GM20431 (cell line): ENCODE results near the gene SLC25A21.

Experiments
- in situ Hi-C: fragments of 300-500 bp; cut with MseI, MboI; formaldehyde crosslinking; loops from one replicate; pipeline ENCODE4 v1.15.0; 2020; ENCODE audit warnings: low sequenced_read_pairs; ENCODE audit not compliant: unreplicated experiment

The SLC25A21 gene

DNA sequence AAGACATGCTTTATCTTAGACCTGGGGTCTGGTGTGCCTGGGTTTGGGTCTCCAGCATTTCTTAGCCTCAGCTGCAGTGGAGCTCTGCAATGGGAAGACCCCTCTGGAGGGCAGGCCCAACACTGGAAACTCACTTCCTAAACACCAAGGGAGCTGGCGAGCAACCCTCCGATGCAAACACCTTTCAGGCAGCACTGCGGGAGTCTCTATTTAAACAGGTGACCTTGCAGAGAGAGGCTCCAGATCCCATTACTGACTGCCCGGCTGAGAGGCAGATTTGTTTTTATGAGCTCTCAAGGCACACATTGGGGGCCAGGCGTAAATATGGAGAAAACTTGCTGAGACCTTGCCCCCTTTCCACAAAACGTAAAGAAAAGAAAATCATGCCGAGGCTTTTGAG lies 315.3 kb downstream of the SLC25A21 start:
- in situ Hi-C loops, result no loop called here

DNA sequence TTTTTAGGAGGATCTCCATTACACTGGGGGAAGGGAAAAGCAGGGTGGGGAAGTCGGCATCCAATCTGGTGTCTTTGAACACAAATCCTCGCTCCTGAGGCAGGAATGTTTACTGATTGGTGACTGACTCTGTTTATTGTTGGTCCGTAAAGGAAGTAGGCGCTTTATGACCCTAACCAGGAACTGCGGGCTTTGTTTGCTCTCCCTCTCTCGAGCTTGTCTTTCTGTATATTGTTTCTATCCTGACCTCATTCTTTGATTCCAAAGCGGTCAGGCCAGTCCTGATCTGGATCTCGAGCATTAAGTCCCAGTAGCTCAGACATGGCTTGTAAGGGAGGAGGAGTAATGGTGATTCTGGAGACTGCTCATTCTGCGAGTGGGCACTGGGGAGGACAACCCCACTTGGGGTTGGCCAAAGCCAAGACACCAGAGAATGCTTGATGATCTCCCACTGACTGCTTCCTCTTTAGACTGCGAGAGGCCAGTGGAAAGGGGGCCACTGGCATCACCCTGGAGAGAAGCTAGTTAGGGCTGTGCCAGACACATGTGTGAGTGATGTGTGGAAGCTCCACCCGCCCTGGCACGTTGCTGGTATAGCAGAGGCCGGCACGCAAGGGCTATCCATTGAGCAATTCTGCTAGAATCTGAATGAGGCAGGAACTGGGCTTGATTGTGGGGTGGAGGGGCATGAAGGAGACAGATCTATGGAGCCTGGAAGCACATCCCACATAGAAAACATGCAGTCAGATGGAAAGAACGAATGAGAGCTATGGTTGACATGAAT lies 316.1 kb downstream of the SLC25A21 start:
- in situ Hi-C loops, result no loop called here

DNA sequence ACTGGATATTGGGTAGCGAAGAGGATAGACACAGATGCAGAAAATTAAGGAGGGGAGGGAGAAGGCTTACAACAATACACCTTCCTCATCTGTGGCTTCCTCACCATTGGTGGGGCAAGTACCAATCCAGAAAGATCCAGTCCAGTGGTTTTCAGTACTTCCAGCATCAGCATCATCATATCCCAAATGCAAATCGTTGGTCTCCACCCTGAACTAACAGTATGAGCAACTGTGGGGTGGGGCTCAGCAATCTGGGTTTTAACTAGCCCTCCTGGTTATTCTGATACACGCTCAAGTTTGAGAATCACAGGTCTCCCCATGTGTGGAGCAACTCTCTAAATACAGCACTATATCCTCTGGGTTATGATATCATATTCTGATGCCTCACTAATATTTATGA lies 317.0 kb downstream of the SLC25A21 start:
- in situ Hi-C loops, result no loop called here

DNA sequence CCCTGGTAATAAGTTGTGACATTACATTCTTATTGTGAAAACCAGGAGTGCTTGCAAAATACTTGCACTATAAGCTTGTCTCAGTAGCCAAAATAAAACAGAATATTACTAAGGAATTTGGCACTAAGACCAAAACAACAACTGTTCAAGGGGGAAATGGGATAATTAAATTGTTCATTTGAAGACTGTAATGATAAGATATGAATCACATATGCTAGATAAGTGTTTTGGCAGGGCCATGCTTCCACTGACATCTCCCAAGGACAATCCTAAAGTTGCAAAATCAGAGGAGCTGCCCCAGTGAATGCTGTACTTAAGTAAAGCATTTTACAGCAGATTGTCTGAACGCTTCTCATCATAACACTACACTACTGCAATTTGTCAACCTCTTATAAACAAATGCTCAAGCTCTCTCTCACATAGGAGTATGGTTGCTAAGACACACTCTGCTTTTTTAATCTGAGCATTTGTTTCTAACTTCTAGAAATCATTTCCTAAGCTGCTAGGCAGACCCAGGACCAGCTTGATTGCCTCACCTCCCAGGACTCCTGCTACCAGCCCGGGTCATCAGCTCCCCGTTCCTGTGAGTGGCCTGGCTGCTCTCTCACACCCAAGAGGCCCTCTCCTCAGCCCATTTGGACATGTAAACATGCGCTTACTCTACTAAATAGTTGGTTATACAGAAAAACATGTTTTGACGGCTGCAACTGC lies 319.3 kb downstream of the SLC25A21 start:
- in situ Hi-C loops, result no loop called here

DNA sequence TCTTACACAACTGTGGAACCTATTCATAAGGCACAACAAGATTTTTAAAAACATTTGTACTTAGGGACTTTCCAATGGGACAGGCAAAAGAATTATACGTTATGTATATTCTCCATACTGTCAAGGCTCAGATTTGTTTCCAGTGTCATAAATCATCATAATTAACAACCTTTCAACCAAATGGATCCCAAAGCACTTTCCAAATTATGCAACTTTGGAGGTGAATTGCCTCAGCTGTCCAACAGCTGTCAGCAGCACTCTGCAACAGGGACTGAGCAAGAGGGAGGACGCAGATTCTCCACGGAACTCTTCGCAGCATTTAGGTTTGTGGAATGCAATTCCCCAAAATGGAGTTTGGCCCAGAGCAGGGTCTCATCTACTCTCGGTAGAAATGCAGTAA lies 324.2 kb downstream of the SLC25A21 start:
- in situ Hi-C loops, result no loop called here

DNA sequence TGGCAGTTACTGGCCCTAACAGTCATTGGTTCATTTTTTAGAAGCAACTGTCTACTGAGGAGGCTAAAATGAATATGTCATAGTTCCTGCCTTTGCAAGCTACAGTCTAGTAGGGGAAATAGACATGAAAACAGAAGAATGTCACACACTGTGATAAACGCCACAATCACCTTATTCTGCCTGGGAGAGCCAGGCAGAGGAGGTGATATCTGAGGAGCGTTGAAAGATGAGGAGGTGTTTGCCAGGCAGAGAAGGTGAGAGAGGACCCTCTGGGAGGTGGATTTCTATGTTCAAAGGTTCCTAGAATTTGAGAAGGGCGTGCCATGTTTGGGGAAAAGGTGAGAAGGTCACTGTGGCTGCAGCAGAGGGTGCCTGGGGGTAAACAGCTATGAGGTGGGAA lies 325.0 kb downstream of the SLC25A21 start:
- in situ Hi-C loops, result no loop called here

DNA sequence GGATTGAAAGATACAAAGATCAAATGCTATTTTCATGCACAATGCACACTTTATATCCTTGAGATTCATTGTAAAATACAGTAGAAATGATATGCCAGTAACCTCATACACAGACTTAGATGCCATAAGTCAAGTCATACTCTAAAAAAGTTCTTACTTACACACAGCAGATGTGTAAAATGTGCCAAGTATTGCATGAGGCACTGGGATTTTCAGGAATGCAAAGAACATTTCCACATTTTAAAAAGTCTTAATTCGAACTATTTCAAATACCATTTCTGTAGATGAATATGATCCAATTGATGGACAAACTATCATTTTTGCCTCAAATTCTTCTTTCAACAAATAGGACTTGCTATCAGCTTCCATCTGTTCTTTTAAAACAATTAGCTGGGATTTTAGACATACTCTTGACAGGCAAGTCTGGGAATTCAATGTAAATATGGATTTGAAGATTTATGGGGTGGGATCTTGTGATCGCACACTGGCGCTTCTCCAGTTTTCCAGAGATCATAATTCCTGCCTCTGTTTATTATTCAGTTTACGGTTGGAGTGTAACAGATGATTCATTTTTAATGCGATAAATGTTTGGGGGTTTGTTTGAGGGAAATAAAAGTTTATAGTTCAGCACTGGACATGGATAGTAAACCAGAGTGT lies 326.9 kb downstream of the SLC25A21 start:
- in situ Hi-C loops, result no loop called here

DNA sequence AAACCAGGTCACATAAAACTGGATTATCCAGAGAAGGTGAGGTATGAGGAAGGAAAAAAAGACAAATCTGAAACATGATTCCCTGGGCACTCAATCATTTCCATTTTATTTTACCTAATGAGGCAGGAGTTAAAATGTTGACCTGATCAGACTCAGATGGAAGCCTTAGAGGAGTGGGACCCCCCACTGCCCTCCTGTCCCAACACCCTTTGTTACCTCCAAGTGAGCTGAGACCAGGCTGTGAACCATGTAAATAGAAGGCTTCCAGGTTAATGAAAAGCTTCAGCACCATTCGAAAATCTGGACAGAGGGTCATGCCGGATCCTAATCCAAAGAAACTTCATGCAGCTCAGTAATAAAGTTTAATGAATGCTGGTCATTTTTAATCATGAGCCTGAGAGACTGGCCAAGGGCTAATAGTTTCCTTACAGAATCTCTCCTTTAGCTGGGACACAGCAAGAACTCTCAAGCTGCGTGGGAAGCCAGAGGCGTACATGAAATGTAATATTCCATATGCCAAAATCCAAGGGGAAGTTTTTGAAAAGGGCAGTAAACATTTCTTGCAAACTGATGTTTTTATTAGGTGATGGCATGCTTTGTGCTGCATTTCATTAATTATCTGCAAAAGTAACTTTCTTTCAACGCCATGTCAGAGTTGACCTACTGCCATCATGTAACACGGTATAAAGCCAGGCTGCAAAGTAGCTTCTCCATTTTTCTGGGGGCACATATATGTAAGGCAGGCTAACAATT lies 327.8 kb downstream of the SLC25A21 start:
- in situ Hi-C loops, result no loop called here

DNA sequence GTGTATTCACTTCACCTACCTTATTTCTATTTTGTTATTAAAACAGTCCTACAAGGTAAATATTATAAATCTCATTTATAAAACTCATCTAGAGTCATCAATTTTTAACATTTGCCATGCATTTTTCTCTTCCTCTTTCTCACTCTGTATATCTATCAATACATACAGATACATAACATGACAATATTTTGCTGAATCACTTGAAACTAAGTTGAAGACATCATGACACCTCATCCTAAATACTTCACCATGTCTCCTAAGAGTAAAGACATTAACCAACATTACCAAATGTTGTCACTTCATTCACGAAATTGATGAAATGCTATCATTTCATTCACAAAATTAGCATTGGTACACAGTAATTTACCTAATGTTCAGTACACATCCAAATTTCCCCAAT lies 329.0 kb downstream of the SLC25A21 start:
- in situ Hi-C loops, result no loop called here

DNA sequence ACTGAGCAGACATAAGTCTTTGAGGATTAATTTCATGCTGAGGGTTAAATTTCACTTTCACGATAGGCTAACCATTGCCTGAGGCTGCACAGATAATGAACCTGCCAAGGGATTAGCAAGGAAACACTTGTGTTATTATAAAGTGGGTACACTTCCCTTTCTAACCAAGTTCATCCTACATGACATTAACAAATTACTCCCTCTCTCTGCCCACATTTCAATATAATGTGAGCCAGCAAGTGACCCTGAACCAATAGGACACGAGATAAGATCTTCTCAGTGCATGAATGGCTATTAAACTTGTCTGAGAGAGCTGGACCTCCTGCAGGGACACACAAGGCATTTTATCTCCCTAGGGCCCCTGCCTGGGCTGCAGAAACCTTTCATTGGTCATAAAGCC lies 337.3 kb downstream of the SLC25A21 start:
- in situ Hi-C loops, result no loop called here

DNA sequence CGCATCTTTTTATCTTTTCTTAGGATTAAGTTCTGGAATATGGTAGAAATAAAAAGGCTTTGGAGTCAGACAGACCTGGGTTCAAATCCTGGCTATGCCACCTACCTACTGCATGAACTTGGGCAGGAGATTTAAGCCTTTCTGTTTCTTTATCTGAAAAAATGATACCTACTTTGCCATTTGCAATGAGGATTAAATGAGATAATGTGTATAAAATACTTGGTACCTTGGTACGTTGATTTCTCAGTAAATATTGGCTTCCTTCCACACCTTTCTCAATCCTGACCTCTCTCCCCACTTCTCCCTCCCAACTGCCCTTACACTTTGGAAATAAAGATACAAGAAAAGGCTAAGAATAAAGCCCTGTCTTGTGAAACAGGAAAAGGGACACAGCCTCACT lies 338.1 kb downstream of the SLC25A21 start:
- in situ Hi-C loops, result no loop called here

DNA sequence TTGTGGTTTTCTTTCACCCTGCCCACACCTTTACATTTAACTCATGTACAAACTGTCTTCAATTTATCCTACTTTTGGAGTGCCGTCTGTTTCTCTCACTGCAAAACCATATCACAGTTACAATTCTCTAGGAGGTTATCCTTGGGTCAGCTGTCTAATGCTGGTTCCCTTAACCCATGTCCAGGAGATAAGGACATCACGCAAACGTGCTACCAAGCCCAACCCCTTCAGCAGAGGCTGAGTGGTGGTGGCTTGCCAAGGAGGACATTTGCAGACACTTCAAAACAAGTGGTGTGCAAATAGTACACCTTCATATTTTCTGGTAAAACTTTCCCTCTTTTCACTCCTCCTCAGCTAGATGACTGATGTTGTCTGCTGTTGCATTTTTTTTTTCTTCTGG lies 342.9 kb downstream of the SLC25A21 start:
- in situ Hi-C loops, result no loop called here

DNA sequence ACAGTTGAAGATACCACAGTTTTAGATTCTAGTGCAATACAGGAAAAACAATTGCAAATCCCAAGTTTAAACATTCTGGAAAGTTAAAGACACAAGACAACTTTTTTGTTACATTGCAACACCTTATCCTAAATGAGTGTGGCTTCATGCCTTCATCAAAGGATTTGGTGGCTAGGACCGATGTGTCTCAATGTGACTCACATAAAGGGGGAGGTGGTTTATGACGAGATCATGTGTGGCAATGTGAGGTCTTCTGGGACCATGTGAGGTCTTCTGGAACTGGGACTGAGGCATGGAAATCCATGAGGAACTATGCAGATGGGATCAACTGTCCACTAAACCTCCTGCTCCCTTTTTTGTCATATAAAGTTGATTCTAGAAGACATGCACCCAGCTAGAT lies 344.5 kb downstream of the SLC25A21 start:
- in situ Hi-C loops, result no loop called here

DNA sequence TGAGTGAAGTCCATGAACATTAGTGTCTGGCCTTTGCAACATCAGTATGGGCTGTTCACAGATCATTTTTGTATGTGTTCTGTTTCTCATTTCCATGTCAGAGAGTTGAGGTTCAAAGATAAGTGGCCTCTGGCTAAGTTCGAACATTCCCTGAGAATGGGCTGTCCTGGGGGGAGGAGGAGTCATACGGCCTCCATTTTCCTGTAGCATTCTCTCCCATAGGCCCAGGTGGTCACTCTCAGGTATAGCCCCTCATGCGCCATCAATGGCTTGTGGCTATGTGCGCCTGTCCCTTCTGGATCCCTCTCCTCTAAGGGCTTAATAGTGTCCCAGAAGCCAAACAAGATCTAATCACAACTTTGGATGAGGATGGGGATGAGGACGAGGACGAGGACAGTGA lies 345.8 kb downstream of the SLC25A21 start:
- in situ Hi-C loops, result no loop called here

DNA sequence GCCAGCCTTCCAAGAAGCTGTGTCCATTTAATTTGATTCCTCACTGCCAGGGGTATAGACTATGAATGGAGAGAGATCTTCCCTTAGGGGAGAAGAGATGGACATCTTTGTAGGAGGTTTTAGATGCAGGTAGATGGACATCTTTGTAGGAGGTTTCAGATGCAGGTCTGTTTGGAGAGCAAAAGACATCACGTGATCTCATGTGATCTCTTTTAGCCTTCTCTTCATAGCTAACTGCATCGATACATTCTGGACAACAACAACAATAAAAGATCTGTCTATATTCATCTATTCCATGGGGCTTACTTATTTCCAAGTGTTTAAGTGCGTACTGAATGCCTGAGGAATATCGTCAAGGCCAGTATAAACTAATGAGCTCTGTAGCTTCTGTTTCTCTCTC lies 347.6 kb downstream of the SLC25A21 start:
- in situ Hi-C loops, result no loop called here

DNA sequence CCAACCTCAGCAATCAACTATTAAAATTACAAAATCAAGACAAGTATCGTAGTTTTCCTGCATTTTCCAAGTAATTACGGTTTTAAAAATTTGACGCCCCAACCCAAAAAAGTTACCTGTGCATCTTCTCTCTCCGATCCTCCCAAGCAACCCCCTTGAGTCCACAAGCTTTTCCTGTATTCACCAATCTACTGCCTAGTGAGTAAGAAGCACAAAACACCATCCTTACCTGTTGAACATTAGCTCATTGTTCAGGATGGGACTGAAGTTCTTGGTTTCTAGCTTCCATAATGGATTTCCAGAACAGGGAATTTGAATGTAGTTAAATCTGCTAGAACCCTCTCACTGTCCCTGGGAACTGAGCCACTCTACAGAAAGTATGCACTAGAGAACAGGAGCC lies 348.8 kb downstream of the SLC25A21 start:
- in situ Hi-C loops, result no loop called here

DNA sequence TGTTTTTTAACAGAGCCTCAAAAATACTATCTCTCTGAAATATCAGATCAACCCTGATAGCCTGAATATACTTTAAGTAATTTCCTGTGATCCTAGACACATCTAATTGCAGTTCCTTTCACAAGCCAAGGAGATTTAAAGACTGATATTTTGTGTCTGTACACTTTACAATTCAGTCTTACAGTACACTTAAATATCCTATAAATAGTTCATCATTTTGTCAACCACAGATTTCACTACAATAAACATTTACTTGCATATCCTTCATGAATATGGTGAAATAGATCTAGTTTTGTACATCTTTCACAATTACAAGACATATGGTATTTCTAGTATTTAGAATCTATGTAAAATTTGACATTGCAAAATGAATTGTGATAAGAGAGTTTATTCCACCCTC lies 349.7 kb downstream of the SLC25A21 start:
- in situ Hi-C loops, result no loop called here

DNA sequence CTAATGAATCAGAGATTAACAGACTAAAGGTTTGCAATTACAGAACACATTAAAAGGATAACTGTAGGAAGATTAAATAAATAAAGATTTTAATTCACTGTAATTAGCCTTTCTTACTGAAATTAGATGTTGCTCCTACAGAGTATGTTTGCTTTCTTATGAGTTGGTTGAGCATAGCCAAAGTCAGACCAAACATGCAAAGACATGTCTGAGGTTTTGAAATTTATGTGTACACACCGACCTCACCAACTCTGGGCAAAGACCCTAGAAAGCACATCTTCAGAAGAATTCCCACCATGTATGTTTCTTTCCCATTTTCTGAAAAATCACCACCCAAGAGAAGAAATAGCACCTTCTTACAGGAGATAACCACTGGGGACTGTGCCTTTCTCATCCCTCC lies 351.5 kb downstream of the SLC25A21 start:
- in situ Hi-C loops, result no loop called here

DNA sequence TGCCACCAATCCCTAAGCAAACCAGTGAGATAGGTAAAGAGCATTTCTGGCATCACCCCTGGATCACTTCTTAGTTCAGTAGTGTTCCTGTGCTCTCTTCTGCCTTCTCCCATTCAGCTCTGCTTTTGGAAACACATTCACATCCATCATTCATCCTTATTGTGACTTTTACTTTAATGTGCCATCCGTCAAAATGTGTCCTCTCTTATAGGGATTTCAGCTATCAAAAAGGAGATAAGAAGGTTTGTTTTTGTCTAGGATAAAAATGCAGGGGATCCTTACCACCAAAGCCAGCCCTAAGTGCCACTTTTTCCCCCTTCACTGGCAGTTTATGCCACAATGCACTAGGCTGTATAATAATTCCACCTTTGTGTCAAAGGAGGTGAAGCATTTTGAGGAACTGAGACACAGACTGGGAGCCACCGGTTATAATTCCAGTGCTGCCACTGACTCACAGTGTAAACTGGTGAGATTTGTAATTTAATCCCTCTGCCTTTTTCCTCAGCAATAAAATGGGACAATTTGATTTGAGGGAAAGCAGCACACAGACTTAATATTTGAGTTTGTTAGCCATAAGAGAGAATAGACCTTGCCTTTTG lies 352.2 kb downstream of the SLC25A21 start:
- in situ Hi-C loops, result no loop called here

DNA sequence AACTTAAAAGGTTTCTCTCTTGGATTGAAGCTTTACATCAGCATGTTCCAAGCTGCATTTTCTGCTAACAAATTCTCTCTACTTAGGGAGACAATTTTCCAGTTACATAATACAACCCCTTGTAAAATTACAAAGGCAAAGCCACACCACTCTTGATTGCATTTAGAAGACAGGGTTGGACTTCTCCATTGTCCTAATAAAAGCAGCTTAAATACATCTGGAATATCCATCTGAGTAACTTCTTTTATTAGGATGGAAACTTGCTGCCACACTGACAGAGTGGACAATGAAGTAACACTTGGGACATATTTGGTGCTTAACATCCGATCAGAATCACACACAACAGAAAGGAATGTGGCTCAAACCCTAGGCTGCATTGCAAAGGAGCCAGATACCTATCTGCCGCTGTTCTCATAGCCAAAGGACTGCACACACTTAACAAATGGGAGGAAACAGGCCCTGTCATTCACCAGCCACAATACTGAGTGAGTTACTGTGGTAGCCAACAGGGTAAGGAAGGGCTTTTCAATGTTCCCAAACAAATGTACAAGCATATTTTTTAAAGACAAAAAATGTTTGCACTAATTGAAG lies 353.5 kb downstream of the SLC25A21 start:
- in situ Hi-C loops, result no loop called here
